GM10248 (cell line): ENCODE measurements around the gene CFDP1.
A peak's percentile ranks its signal among the peaks of the same experiment; 100 is the strongest.

Experiments
- CTCF ChIA-PET: fragments of 300-600 bp; sonication (Branson Sonifier 250); formaldehyde crosslinking; extraction: SDS; loops from one replicate; lab custom pipeline; 2021; ENCODE audit warnings: antibody characterized with exemption; lab: Yijun Ruan, JAX
- POLR2A ChIA-PET: fragments of 350-650 bp; sonication (Branson Sonifier 250); formaldehyde crosslinking; extraction: SDS; loops from one replicate; lab custom pipeline; 2020; ENCODE audit warnings: antibody characterized with exemption; lab: Yijun Ruan, JAX
- DNase-seq: peaks from one replicate; pipeline ENCODE4 v3.0.0; 2012; ENCODE audit errors: extremely low spot score
- CTCF ChIP-seq: IDR thresholded peaks from 2 replicates; pipeline ENCODE4 v1.5.1; 2012; ENCODE audit warnings: mild to moderate bottlenecking, low read depth; ENCODE audit errors: extremely low read depth, missing control alignments, control extremely low read depth

The CFDP1 gene

GRCh38 chr16:75254359-75254837 is 178.9 kb downstream of the CFDP1 start:
- ChIA-PET POLR2A (no interaction called here), CTCF (interaction anchor here (1.2 to 5.2 kb wide), 4 partner anchors 13 to 149 kb away, joined by 3 to 23 read pairs (median 4); no protein-coding TSS in a partner anchor)
- DNase-seq, result no peak

GRCh38 chr16:75252946-75253911 is 180.1 kb downstream of the CFDP1 start:
- DNase-seq, result no peak
- CTCF ChIA-PET, result interaction anchor here (1.9 to 5.2 kb wide), 2 partner anchors 19 to 132 kb away, joined by 6 to 23 read pairs; no protein-coding TSS in a partner anchor
- POLR2A ChIA-PET, result no interaction called here
- no peak for TF ChIP-seq CTCF

More at GRCh38 chr16:75254359-75254837, 178.9 kb downstream of the CFDP1 start:
- TF ChIP-seq CTCF, result no peak

DNA sequence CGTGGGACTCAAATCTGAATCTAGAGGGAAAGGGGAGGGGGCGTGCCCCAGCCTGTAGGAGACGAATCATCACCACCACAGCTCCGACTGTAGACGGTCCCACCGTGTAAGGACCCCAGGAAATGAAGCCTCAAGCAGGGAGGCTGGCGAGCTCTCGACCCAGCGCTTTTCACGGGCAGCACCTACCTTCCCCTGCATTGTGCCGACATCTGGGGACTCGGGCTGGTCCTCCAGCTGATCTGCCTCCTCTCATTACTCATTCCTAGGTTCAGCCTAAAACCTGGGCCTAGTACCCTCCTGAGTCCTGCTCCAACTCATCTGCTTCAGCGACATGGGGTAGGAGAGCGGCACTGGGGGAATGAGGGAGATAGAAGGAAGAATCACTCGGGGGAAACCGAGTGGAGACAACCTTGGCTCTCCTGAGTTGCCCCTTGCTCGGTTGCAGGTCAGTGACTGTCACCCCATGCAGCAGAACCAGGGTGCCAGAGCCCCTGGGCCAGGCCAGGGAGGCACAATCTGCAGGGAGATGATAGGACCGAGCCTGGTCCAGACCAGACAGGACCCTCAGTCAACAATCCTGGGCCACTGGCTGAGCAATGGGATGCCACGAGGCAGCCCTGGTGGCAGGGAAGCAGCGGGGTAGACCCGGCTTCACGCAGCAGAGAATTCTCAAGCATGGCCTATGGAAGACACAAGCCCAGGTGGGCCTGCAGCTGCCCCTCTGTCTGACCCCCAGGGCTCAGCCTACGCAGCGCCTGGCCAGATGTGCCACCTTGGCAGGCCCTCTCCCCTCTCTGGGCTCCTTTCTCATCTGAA is 181.0 kb downstream of the CFDP1 start:
- no peak for TF ChIP-seq CTCF
- CTCF ChIA-PET, result interaction anchor here (1.2 kb wide), 1 partner anchor 31 kb away, joined by 3 read pairs; no protein-coding TSS in a partner anchor
- POLR2A ChIA-PET, result no interaction called here
- no peak for DNase-seq

DNA sequence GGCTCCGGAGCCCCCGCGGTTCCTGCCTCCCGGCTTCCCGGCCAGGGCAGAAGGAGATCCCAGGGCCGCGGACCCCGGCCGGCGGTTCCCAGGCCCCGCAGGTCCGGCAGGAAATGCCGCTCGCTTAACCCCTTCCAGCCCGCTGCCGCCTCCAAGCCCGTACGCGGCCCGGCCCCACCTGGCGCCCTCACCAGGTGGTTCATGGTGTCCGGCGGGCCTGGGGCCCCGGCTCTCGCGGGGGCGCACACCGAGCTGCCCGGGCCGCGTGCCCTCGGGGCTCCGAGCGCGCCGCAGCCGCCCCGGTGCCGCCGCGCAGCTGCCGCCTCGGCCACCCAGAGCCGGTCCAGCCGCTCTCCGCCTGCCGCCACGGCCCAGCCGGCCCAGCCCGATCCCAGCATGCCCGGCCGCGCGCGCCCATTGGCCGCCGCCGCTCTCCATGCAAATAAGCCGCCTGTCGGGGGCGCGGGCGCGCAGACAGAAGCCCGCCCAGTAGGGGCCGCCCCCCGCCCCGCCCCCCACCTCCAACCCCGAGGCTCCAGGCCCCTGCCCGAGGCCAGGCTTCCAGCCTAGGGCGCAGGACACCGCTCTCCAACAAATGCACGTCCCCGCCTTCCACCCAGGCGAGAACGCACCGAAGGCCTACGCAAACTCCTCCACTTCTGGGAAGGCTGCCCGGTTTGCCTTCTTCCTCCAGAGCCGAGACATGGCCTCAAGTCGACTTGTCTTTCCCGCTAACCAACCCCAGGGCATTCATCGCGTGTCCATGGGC is 181.8 kb downstream of the CFDP1 start, which contains the start of gene BCAR1:
Gene BCAR1 (minus strand): TSS at position 345 of the 769 bp plus-strand sequence. CDS start 142 bp downstream, at position 203.
- peak; percentile 12 for TF ChIP-seq CTCF
- peak; percentile 93 for DNase-seq
- CTCF ChIA-PET, result interaction anchor here (1.0 to 7.5 kb wide), 3 partner anchors 16 to 213 kb away, joined by 3 to 62 read pairs (median 3); partner anchors contain the start of gene TMEM170A
- POLR2A ChIA-PET, result no interaction called here

DNA sequence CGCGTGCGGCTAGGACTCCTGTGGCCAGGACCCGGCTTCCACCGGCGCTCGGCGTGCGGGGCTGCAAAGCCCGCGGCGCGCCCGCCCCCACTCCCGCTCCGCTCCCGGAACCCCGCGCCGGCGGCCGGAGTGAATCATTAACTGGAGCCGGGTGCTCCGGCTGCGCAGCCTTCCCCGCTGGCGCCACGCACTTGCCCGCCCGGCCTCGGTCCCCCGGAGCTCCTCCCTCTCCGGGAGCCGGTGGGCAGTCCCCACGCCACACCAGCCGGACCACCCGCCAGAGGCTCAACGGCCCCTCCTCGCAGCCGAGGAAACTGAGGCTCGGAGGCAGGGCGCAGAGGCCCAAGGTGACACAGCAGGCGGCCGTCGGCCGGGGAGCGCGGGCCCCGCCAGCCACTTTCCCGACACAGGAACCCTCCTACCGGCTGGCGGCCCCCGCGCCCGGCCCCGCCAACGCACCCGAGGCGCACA is 182.5 kb downstream of the CFDP1 start:
- CTCF ChIA-PET, result interaction anchor here (0.8 to 7.5 kb wide), 5 partner anchors 16 to 266 kb away, joined by 3 to 62 read pairs (median 5); partner anchors contain the start of gene TMEM170A
- TF ChIP-seq CTCF, result no peak
- peak; percentile 71 for DNase-seq
- POLR2A ChIA-PET, result no interaction called here
